GM19455 (cell line): ENCODE measurements around the gene KLC4.

ENCODE experiments used
- ATAC-seq: cut with Tn5 transposase; IDR thresholded peaks from one replicate; pipeline ENCODE4 v1.9.1; 2021; ENCODE audit not compliant: unreplicated experiment

KLC4 gene

GRCh38 chr6:43059168-43060033 lies at the start of gene KLC4, which contains the start of gene MRPL2:
Gene KLC4 (plus strand): TSS chr6:43059631. CDS start chr6:43061336, 1,705 bp downstream.
Gene MRPL2 (minus strand): TSS chr6:43059434. CDS start chr6:43059381, 53 bp downstream.
- ATAC-seq = peak; percentile 89

- ATAC-seq = no peak
Observed at GRCh38 chr6:43011207-43011606, 48.2 kb upstream of the KLC4 start.

- no peak for ATAC-seq
Observed at GRCh38 chr6:43012364-43012763, 47.1 kb upstream of the KLC4 start.

- peak; percentile 14 for ATAC-seq
Observed at GRCh38 chr6:43013097-43013842, 46.2 kb upstream of the KLC4 start.

GRCh38 chr6:43013843-43014433 lies 45.5 kb upstream of the KLC4 start, which contains the start of the genes KLHDC3 and MEA1:
Gene KLHDC3 (plus strand): TSS chr6:43014249. CDS start chr6:43017193, 2,944 bp downstream.
Gene MEA1 (minus strand): TSS chr6:43013946. CDS start chr6:43013813, 133 bp downstream.
- peak; percentile 89 for ATAC-seq

GRCh38 chr6:43014434-43014909 lies 45.0 kb upstream of the KLC4 start:
- no peak for ATAC-seq

- ATAC-seq = no peak
Observed at GRCh38 chr6:43016176-43016942, 43.1 kb upstream of the KLC4 start.

- no peak for ATAC-seq
Observed at GRCh38 chr6:43016943-43017334, 42.5 kb upstream of the KLC4 start.

- no peak for ATAC-seq
Observed at GRCh38 chr6:43019152-43019551, 40.3 kb upstream of the KLC4 start.

- ATAC-seq = no peak
Observed at GRCh38 chr6:43020052-43020705, 39.3 kb upstream of the KLC4 start.

GRCh38 chr6:43020847-43021246 lies 38.6 kb upstream of the KLC4 start:
- ATAC-seq = no peak

- no peak for ATAC-seq
Observed at GRCh38 chr6:43021270-43022047, 38.0 kb upstream of the KLC4 start, which contains the start of gene RRP36. Gene RRP36 (plus strand): TSS chr6:43021623. CDS start chr6:43021655, 32 bp downstream.

GRCh38 chr6:43024436-43024835 lies 35.0 kb upstream of the KLC4 start:
- no peak for ATAC-seq

- no peak for ATAC-seq
Observed at GRCh38 chr6:43026365-43026764, 33.1 kb upstream of the KLC4 start.

- no peak for ATAC-seq
Observed at GRCh38 chr6:43029120-43029519, 30.3 kb upstream of the KLC4 start.

GRCh38 chr6:43032326-43032725 lies 27.1 kb upstream of the KLC4 start:
- ATAC-seq = no peak

GRCh38 chr6:43033496-43034189 lies 25.8 kb upstream of the KLC4 start:
- ATAC-seq = no peak

GRCh38 chr6:43034190-43034525 lies 25.3 kb upstream of the KLC4 start:
- no peak for ATAC-seq
